Measurements from ENCODE around the gene SECISBP2L.
"Not testable (repeated sequence)": the region's sequence is repeated elsewhere in the genome, so short reads cannot be mapped to it uniquely, and the experiment has no call there.

SECISBP2L gene

GRCh38 chr15:49046220-49047102 lies at the start of gene SECISBP2L:
Gene SECISBP2L, minus strand, starts transcription at chr15:49046446. Its CDS starts 147 bp downstream, at chr15:49046299.
- H3K4me1 Mint-ChIP-seq = peaks cover 20% of the 10 kb centered on the region
- no peaks in the 10 kb centered on the region for H3K9me3 Mint-ChIP-seq
- peak; percentile 90 for ATAC-seq (ENCODE audit: low read depth)
- H3K27me3 Mint-ChIP-seq = no peaks in the 10 kb centered on the region
- peak within 1 kb of the TSS; percentile 99 for H3K4me3 Mint-ChIP-seq
- H3K27ac Mint-ChIP-seq = peak within 1 kb of the TSS; percentile 98
- peak; percentile 87 to 89 for DNase-seq (ENCODE audit: low spot score in 2 of 2)
- peaks cover 4% of the 10 kb centered on the region for H3K36me3 Mint-ChIP-seq

GRCh38 chr15:49094923-49095322 lies 48.7 kb upstream of the SECISBP2L start:
- no peaks in the 10 kb centered on the region for H3K4me1 Mint-ChIP-seq
- no peaks in the 10 kb centered on the region for H3K9me3 Mint-ChIP-seq
- H3K36me3 Mint-ChIP-seq = peaks cover 2% of the 10 kb centered on the region
- no peak overlapping the region for H3K27ac Mint-ChIP-seq
- no peaks in the 10 kb centered on the region for H3K27me3 Mint-ChIP-seq
- no peak overlapping the region for H3K4me3 Mint-ChIP-seq
- ATAC-seq (ENCODE audit: low read depth) = no peak
- DNase-seq (ENCODE audit: low spot score in 2 of 2) = no peak

GRCh38 chr15:49093252-49094105 lies 47.2 kb upstream of the SECISBP2L start:
- Mint-ChIP-seq H3K36me3 (peaks cover 2% of the 10 kb centered on the region), H3K4me1 (no peaks in the 10 kb centered on the region), H3K4me3 (no peak overlapping the region), H3K27me3 (no peaks in the 10 kb centered on the region), H3K9me3 (no peaks in the 10 kb centered on the region), H3K27ac (no peak overlapping the region)
- ATAC-seq (ENCODE audit: low read depth) = no peak
- DNase-seq (ENCODE audit: low spot score in 2 of 2) = no peak

- Mint-ChIP-seq H3K27ac (no peak overlapping the region), H3K4me3 (no peak overlapping the region), H3K27me3 (no peaks in the 10 kb centered on the region), H3K4me1 (no peaks in the 10 kb centered on the region), H3K9me3 (no peaks in the 10 kb centered on the region), H3K36me3 (no peaks in the 10 kb centered on the region)
- DNase-seq (ENCODE audit: low spot score in 2 of 2) (no peak), ATAC-seq (ENCODE audit: low read depth) (no peak)
Measured at GRCh38 chr15:49088996-49089395, 42.8 kb upstream of the SECISBP2L start.

- Mint-ChIP-seq H3K27ac (no peak overlapping the region), H3K9me3 (no peaks in the 10 kb centered on the region), H3K4me1 (no peaks in the 10 kb centered on the region), H3K4me3 (no peak overlapping the region), H3K27me3 (no peaks in the 10 kb centered on the region), H3K36me3 (no peaks in the 10 kb centered on the region)
- ATAC-seq (ENCODE audit: low read depth) (no peak), DNase-seq (ENCODE audit: low spot score in 2 of 2) (no peak)
Measured at GRCh38 chr15:49085696-49086459, 39.6 kb upstream of the SECISBP2L start.

GRCh38 chr15:49084285-49084570 lies 38.0 kb upstream of the SECISBP2L start:
- H3K27me3 Mint-ChIP-seq = peaks cover 3% of the 10 kb centered on the region
- H3K36me3 Mint-ChIP-seq = no peaks in the 10 kb centered on the region
- no peak for DNase-seq (ENCODE audit: low spot score in 2 of 2)
- no peak for ATAC-seq (ENCODE audit: low read depth)
- H3K27ac Mint-ChIP-seq = no peak overlapping the region
- H3K4me3 Mint-ChIP-seq = no peak overlapping the region
- no peaks in the 10 kb centered on the region for H3K4me1 Mint-ChIP-seq
- no peaks in the 10 kb centered on the region for H3K9me3 Mint-ChIP-seq

- no peaks in the 10 kb centered on the region for H3K4me1 Mint-ChIP-seq
- no peaks in the 10 kb centered on the region for H3K36me3 Mint-ChIP-seq
- no peak overlapping the region for H3K4me3 Mint-ChIP-seq
- H3K27ac Mint-ChIP-seq = no peak overlapping the region
- DNase-seq (ENCODE audit: low spot score in 2 of 2) (no peak), ATAC-seq (ENCODE audit: low read depth) (no peak)
- H3K9me3 Mint-ChIP-seq = no peaks in the 10 kb centered on the region
- peaks cover 3% of the 10 kb centered on the region for H3K27me3 Mint-ChIP-seq
Measured at GRCh38 chr15:49083401-49084284, 37.4 kb upstream of the SECISBP2L start.

GRCh38 chr15:49082960-49083359 lies 36.7 kb upstream of the SECISBP2L start:
- no peaks in the 10 kb centered on the region for H3K9me3 Mint-ChIP-seq
- no peaks in the 10 kb centered on the region for H3K4me1 Mint-ChIP-seq
- no peaks in the 10 kb centered on the region for H3K36me3 Mint-ChIP-seq
- DNase-seq (ENCODE audit: low spot score in 2 of 2) = no peak
- H3K27me3 Mint-ChIP-seq = peaks cover 4% of the 10 kb centered on the region
- ATAC-seq (ENCODE audit: low read depth) = no peak
- H3K4me3 Mint-ChIP-seq = no peak overlapping the region
- H3K27ac Mint-ChIP-seq = no peak overlapping the region

- Mint-ChIP-seq H3K9me3 (no peaks in the 10 kb centered on the region), H3K4me1 (no peaks in the 10 kb centered on the region), H3K27me3 (peaks cover 4% of the 10 kb centered on the region), H3K4me3 (no peak overlapping the region), H3K36me3 (no peaks in the 10 kb centered on the region), H3K27ac (no peak overlapping the region)
- DNase-seq (ENCODE audit: low spot score in 2 of 2) (no peak), ATAC-seq (ENCODE audit: low read depth) (no peak)
Measured at GRCh38 chr15:49079340-49080039, 33.2 kb upstream of the SECISBP2L start.

GRCh38 chr15:49075881-49076280 lies 29.6 kb upstream of the SECISBP2L start:
- H3K9me3 Mint-ChIP-seq = no peaks in the 10 kb centered on the region
- no peaks in the 10 kb centered on the region for H3K36me3 Mint-ChIP-seq
- no peak for DNase-seq (ENCODE audit: low spot score in 2 of 2)
- H3K4me3 Mint-ChIP-seq = no peak overlapping the region
- ATAC-seq (ENCODE audit: low read depth) = no peak
- peaks cover 9% of the 10 kb centered on the region for H3K27me3 Mint-ChIP-seq
- no peaks in the 10 kb centered on the region for H3K4me1 Mint-ChIP-seq
- H3K27ac Mint-ChIP-seq = no peak overlapping the region

GRCh38 chr15:49074589-49075287 lies 28.5 kb upstream of the SECISBP2L start:
- not testable (repeated sequence) for H3K4me3 Mint-ChIP-seq; H3K27ac Mint-ChIP-seq; DNase-seq (ENCODE audit: low spot score in 2 of 2); H3K9me3 Mint-ChIP-seq; H3K36me3 Mint-ChIP-seq; ATAC-seq (ENCODE audit: low read depth); H3K4me1 Mint-ChIP-seq
- H3K27me3 Mint-ChIP-seq = peaks cover 10% of the 10 kb centered on the region

- no peak for ATAC-seq (ENCODE audit: low read depth)
- Mint-ChIP-seq H3K9me3 (peaks cover 3% of the 10 kb centered on the region), H3K27me3 (peaks cover 12% of the 10 kb centered on the region)
Measured at GRCh38 chr15:49066372-49066771, 20.1 kb upstream of the SECISBP2L start.

More at GRCh38 chr15:49066372-49066771, 20.1 kb upstream of the SECISBP2L start:
- DNase-seq (ENCODE audit: low spot score in 2 of 2) = no peak
- H3K27ac Mint-ChIP-seq = no peak overlapping the region
- no peaks in the 10 kb centered on the region for H3K36me3 Mint-ChIP-seq
- no peaks in the 10 kb centered on the region for H3K4me1 Mint-ChIP-seq
- no peak overlapping the region for H3K4me3 Mint-ChIP-seq

All from memory B cell (primary cell).